ENCODE results near the gene ERVFRD-1.

The ERVFRD-1 gene

DNA sequence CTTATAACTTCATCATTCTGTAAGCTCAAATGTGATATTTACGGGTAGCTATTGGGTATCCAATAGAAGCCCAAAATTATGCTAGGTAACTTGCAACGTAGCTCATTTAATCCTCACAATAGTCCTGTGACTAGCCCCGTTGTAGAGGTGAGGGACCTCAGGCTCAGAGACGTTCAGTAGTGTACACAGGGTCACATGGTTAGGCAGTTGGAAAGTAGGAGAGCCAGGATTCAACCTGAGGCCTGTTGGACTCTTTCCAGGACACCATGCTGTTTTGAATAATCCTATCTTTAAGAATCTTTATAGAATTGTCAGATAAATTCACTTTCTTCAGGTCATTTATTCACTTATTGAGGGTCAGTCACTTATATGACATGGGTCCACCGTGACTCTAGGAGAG lies 58.2 kb downstream of the ERVFRD-1 start:
- DNase-seq (ENCODE audit: low read depth) = no peak
- no peak overlapping the region for H3K4me3 ChIP-seq (ENCODE audit: low read length)
- TF ChIP-seq, protein P1, sequence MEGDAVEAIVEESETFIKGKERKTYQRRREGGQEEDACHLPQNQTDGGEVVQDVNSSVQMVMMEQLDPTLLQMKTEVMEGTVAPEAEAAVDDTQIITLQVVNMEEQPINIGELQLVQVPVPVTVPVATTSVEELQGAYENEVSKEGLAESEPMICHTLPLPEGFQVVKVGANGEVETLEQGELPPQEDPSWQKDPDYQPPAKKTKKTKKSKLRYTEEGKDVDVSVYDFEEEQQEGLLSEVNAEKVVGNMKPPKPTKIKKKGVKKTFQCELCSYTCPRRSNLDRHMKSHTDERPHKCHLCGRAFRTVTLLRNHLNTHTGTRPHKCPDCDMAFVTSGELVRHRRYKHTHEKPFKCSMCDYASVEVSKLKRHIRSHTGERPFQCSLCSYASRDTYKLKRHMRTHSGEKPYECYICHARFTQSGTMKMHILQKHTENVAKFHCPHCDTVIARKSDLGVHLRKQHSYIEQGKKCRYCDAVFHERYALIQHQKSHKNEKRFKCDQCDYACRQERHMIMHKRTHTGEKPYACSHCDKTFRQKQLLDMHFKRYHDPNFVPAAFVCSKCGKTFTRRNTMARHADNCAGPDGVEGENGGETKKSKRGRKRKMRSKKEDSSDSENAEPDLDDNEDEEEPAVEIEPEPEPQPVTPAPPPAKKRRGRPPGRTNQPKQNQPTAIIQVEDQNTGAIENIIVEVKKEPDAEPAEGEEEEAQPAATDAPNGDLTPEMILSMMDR (conservative IDR thresholded peaks at IDR 0.05; ENCODE audit: low read depth, low read length) = no peak
